Head of caudate nucleus (tissue), 42 donors: Measurements from ENCODE around the gene CDT1.
"Not testable (repeated sequence)": the region's sequence is repeated elsewhere in the genome, so short reads cannot be mapped to it uniquely, and the experiment has no call there.

Experiments
- DNase-seq, 42 donors: peaks; one replicate each; pipeline versions ENCODE4 v3.0.0 to v3.0.0-alpha.2; 2020 to 2021; ENCODE audit warnings: mixed read lengths in 7 of 42
- intact Hi-C: fragments of 100-400 bp; cut with DNase I; formaldehyde crosslinking; loops from one replicate; pipeline ENCODE4 v1.15.0; 2022

Gene CDT1

GRCh38 chr16:88823646-88824045 is 20.1 kb downstream of the CDT1 start:
- DNase-seq, intact Hi-C loops: not testable (repeated sequence)

- no peak for DNase-seq
- intact Hi-C loops, result no loop called here
Observed at GRCh38 chr16:88824256-88825077, 20.9 kb downstream of the CDT1 start.

GRCh38 chr16:88825146-88825545 is 21.6 kb downstream of the CDT1 start:
- no peak for DNase-seq
- intact Hi-C loops, result no loop called here

GRCh38 chr16:88826070-88826840 is 22.7 kb downstream of the CDT1 start:
- peak in 34 of 42 donors; percentile 27 to 89 (median 64) for DNase-seq
- intact Hi-C loops, result no loop called here

GRCh38 chr16:88827727-88828126 is 24.1 kb downstream of the CDT1 start:
- DNase-seq, result no peak
- intact Hi-C loops, result no loop called here

DNA sequence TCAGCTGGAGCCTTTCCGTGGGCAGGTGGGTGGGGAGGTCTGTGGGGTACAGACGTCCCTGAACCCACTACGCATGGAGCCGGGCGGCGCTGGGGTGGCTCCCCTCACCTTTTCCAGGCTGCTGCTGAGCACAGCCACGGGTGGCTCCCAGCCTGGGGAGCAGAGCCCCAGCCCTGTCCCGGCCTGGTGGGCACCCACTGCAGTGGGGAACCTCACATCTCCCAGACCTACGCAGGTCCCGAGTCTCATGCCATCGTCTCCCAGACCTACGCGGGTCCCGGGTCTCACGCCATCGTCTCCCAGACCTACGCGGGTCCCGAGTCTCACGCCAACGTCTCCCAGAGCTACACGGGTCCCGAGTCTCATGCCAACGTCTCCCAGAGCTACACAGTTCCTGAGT is 25.1 kb downstream of the CDT1 start:
- intact Hi-C loops, result no loop called here
- no peak for DNase-seq

DNA sequence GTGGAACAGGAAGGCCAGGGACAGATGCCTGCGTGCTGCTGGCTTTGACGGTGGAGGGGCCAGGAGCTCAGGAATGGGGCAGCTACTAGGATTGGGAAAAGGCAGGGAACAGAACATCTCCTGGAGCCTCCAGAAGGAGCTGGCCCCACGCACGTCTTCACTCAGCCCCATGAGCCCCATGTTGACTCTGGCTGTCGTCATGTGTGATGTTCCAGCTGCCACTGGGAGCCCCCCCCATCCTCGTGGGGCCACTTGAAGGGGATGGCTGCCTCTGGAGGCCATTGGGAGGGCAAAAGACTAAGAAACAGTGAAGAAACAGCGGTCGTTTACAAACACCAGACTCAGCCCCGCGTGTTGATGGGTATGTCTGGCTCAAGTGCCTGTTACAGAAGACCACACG is 26.7 kb downstream of the CDT1 start:
- no peak for DNase-seq
- intact Hi-C loops, result no loop called here

- intact Hi-C loops, result no loop called here
- DNase-seq, result no peak
Observed at GRCh38 chr16:88830783-88831182, 27.2 kb downstream of the CDT1 start.

- no peak for DNase-seq
- intact Hi-C loops, result no loop called here
Observed at GRCh38 chr16:88831838-88832237, 28.2 kb downstream of the CDT1 start.

- intact Hi-C loops, result no loop called here
- DNase-seq, result no peak
Observed at GRCh38 chr16:88833086-88833485, 29.5 kb downstream of the CDT1 start.

- intact Hi-C loops, result no loop called here
- no peak for DNase-seq
Observed at GRCh38 chr16:88834670-88835069, 31.1 kb downstream of the CDT1 start.

GRCh38 chr16:88835383-88835782 is 31.8 kb downstream of the CDT1 start:
- intact Hi-C loops, result no loop called here

GRCh38 chr16:88835818-88836217 is 32.2 kb downstream of the CDT1 start:
- intact Hi-C loops, result no loop called here
- DNase-seq, result no peak

More at GRCh38 chr16:88835383-88835782, 31.8 kb downstream of the CDT1 start:
- DNase-seq, result no peak

DNA sequence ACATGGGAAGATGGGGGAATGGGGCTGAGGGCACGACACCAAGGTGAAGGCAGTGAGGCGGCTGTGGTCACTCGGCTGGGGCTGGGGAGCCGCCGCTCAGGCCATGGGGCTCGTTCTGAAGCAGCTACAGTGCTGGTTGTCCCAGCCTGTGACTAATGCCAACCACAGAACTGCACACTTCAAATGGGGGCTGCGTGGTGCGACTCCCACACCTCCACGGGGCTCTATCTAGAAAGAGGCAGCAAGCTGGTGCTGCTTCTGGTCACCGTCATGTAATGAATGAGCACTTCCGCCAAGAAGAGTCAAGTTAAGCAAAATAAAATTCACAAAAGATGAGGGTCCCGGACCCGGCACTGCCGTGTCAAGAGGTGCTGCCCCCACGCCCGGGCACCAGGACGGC is 33.2 kb downstream of the CDT1 start:
- intact Hi-C loops, result no loop called here
- no peak for DNase-seq

DNA sequence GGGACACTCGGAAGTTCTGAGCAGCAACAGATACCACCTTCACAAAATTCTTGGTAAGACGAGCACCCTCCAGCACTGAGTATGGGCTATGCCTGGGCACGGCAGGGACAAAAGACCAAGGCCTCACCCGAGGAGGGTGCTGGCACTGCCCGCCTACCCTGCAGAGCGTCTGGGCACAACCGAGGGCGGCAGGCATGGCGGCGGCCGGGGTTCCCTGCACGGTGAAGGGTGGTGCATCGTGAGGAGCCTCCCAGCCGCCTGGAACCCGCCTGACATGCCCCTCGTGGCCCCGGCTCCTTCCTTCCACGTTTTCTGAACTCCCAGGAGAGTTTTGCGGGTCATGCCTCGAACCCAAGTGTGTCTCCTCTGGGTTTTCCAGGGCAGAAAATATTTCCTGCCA is 34.2 kb downstream of the CDT1 start:
- intact Hi-C loops, result no loop called here
- no peak for DNase-seq

DNA sequence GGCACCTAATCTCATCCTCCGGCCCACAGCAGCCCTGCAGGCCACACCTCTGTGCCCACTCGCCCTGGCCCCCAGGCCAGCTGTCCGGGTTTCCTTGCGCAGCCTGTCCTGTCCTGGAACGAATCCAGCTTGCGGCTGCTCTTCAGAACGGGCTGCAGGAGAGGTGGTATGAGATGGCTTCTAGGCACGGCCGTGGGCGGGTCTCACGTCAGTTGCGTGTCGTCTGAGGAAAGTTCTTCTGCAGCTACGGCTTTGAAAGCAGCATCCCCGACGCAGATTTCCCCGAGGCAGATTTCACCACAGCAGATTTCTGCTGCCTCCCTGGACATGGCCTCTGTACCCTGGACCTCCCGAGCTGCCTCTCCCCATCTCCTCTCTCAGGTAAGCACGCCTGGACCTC is 35.0 kb downstream of the CDT1 start:
- intact Hi-C loops, result no loop called here
- DNase-seq, result peak in 19 of 42 donors; percentile 17 to 69 (median 42)

DNA sequence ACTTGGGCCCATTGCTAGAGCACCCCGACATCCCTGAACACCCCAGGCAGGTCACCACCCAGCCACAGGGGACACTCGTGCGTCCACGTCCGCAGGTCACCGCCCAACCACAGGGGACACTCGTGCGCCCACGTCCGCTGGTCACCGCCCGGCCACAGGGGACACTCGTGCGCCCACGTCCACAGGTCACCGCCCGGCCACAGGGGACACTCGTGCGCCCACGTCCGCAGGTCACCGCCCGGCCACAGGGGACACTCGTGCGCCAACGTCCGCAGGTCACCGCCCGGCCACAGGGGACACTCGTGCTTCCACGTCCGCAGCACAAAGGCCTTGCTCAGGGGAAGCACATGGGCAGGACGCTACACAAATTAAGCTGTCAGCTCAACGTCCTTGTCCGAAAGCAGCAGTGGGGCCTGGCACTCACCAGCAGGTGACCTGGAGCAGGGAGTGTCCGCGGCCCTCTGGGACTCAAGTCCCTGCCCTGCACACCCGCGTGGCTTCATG is 35.5 kb downstream of the CDT1 start:
- DNase-seq, result no peak
- intact Hi-C loops, result no loop called here

GRCh38 chr16:88839745-88840599 is 36.4 kb downstream of the CDT1 start:
- DNase-seq, result peak in 26 of 42 donors; percentile 20 to 76 (median 50)
- intact Hi-C loops, result no loop called here

DNA sequence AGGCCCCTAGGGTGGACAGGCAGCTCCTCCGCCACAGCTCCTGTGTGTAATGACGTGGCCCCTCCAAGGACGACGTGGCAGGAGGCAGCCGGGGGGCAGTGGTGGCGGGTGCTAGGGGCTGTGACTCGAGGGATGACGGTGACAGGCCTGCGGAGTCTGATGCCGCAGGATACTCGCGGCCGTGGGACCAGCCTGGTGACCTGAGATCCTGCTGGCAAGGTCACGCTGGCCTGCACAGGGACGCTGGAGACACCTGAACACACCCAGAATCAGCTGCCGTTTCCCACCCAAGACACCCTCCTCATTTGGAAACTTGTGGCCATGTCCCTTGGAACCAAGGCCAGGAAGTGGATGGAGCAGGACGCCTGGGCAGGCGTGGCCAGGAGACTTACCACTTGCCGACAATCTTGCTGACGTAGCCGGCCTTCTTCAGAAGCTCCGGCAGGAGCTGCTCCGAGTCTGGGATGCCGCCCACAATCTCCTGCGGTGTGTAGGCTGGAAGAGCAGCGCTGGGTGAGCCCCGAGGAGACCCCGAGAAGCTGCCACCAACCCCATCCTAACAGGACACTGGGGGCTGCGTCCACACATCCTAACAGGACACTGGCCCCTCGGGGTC is 37.1 kb downstream of the CDT1 start:
- intact Hi-C loops, result no loop called here
- peak in 37 of 42 donors; percentile 24 to 85 (median 59) for DNase-seq
